ENCODE results near the gene CFB.

DNA sequence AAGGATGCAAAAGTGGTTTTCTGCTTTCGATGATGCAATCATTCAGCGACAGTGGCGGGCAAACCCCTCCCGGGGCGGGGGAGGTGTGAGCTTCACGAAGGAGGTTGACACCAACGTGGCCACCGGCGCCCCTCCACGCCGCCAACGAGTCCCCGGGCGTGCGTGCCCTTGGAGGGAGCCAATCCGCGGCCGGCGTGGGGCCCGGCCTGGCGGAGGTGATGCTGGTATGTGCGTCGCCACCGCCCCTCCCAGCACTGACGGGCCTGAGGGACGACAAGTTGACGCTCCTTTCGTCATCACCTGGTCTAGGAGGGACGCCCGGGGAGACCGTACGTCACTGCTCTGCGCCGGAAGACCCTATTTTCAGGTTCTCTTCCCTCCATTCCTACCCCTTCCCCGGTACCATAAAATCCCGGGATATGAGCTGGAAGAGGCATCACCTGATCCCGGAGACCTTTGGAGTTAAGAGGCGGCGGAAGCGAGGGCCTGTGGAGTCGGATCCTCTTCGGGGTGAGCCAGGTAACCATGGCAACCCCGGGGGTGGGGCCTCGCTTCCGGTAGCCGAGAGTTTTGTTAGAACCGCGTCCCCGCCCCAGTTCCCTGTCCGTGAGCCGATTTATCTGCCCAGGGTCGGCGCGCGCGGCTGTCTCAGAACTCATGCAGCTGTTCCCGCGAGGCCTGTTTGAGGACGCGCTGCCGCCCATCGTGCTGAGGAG is 26.3 kb downstream of the CFB start, which contains the start of gene DXO:
- TF ChIP-seq POLR2A (IDR thresholded peaks at IDR 0.05) (peak; percentile 31), POLR2AphosphoS5 (IDR thresholded peaks at IDR 0.05) (peak; percentile 92 to 97 (median 93))
- TF ChIP-seq, protein P1, sequence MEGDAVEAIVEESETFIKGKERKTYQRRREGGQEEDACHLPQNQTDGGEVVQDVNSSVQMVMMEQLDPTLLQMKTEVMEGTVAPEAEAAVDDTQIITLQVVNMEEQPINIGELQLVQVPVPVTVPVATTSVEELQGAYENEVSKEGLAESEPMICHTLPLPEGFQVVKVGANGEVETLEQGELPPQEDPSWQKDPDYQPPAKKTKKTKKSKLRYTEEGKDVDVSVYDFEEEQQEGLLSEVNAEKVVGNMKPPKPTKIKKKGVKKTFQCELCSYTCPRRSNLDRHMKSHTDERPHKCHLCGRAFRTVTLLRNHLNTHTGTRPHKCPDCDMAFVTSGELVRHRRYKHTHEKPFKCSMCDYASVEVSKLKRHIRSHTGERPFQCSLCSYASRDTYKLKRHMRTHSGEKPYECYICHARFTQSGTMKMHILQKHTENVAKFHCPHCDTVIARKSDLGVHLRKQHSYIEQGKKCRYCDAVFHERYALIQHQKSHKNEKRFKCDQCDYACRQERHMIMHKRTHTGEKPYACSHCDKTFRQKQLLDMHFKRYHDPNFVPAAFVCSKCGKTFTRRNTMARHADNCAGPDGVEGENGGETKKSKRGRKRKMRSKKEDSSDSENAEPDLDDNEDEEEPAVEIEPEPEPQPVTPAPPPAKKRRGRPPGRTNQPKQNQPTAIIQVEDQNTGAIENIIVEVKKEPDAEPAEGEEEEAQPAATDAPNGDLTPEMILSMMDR (IDR thresholded peaks at IDR 0.05): peak in 1 of 3 donors; percentile 13
